Measurements from ENCODE around the gene RREB1.

Gene RREB1, protein sequence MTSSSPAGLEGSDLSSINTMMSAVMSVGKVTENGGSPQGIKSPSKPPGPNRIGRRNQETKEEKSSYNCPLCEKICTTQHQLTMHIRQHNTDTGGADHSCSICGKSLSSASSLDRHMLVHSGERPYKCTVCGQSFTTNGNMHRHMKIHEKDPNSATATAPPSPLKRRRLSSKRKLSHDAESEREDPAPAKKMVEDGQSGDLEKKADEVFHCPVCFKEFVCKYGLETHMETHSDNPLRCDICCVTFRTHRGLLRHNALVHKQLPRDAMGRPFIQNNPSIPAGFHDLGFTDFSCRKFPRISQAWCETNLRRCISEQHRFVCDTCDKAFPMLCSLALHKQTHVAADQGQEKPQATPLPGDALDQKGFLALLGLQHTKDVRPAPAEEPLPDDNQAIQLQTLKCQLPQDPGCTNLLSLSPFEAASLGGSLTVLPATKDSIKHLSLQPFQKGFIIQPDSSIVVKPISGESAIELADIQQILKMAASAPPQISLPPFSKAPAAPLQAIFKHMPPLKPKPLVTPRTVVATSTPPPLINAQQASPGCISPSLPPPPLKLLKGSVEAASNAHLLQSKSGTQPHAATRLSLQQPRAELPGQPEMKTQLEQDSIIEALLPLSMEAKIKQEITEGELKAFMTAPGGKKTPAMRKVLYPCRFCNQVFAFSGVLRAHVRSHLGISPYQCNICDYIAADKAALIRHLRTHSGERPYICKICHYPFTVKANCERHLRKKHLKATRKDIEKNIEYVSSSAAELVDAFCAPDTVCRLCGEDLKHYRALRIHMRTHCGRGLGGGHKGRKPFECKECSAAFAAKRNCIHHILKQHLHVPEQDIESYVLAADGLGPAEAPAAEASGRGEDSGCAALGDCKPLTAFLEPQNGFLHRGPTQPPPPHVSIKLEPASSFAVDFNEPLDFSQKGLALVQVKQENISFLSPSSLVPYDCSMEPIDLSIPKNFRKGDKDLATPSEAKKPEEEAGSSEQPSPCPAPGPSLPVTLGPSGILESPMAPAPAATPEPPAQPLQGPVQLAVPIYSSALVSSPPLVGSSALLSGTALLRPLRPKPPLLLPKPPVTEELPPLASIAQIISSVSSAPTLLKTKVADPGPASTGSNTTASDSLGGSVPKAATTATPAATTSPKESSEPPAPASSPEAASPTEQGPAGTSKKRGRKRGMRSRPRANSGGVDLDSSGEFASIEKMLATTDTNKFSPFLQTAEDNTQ (N-terminal part only)

GRCh38 chr6:7107578-7108195, at the start of gene RREB1:
Gene RREB1, plus strand, starts transcription at chr6:7107961. Its CDS starts 73,951 bp downstream, at chr6:7181912.
- peak within 1 kb of the TSS; percentile 85 for H3K4me3 ChIP-seq (ENCODE audit: control insufficient read depth, low read depth, low read length)
- no peak for TF ChIP-seq CTCF (IDR thresholded peaks at IDR 0.05; ENCODE audit: control insufficient read depth, insufficient read depth, low read depth, low read length, missing control alignments)
- no peak for DNase-seq (ENCODE audit: low read depth)

DNA sequence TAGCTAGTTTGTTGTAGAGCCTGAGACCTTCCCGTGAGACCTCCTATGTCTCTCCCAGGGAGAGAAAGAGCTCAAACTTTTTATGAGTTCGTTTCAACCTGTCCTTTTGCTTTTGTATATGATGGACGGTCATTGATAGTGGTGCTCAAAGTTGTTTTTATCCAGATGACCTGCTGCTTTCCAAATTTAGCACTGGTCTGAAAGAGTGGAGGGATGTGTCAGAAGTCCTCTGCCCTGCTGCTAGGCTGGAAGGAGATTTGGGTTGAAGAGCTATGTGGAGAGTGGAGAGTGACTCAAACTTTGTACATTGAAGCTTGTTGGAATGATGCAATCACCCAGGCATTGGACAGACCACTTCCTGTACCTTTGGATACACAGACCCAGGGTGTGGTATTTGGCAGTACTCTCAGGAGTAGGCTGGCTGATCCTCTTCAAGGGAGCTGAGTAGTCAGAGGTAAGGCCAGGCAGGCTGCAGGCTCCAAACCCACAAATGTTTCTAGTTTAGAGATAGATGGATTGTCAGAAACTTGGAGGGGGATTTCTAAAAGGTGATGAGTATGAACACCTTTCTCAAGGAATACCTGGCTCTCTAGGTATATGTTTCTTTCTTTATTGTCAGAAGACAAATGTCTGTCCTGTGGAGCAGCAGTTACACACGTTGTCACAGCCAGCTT, 49.4 kb upstream of the RREB1 start:
- no peak for TF ChIP-seq CTCF (IDR thresholded peaks at IDR 0.05; ENCODE audit: control insufficient read depth, insufficient read depth, low read depth, low read length, missing control alignments)
- no peak overlapping the region for H3K4me3 ChIP-seq (ENCODE audit: control insufficient read depth, low read depth, low read length)
- DNase-seq (ENCODE audit: low read depth): peak; percentile 92

GRCh38 chr6:7060769-7061516, 46.8 kb upstream of the RREB1 start:
- TF ChIP-seq CTCF (IDR thresholded peaks at IDR 0.05; ENCODE audit: control insufficient read depth, insufficient read depth, low read depth, low read length, missing control alignments): no peak
- DNase-seq (ENCODE audit: low read depth): no peak

DNA sequence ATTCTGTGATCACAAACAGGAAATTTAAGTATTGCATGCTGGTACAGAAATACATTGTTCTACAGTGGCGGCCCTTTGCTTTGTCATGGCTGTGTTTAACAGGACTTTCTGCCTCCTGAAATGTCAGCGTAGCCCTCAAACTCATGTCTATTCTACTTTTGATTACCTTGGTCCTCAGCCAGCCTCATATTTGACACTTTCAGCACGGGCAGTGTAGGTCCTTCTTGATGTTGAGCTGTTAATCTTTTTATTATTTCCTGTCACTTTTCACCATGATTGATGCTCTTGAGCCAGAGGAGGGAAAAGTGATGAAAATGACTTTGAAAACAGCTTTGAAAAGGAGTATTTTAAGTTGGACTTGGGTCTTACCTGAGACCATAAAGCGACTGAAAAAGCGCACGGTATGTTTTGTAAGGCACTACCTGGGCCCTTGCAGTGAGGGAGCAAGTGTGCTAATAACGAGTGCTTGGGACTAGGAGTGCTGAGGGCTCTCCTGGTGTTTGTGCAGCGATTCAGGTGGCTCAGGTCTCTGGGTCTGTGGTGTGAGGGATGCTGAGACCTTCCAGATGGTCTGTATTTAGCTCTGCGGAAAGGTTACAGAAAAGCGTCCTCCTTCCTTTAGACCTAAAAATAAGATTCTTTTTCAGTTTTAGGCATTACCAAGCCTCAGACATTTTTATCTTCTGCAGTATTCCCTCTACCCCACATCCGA, 45.2 kb upstream of the RREB1 start:
- H3K4me3 ChIP-seq (ENCODE audit: control insufficient read depth, low read depth, low read length): no peak overlapping the region
- TF ChIP-seq CTCF (IDR thresholded peaks at IDR 0.05; ENCODE audit: control insufficient read depth, insufficient read depth, low read depth, low read length, missing control alignments): no peak
- no peak for DNase-seq (ENCODE audit: low read depth)

More at GRCh38 chr6:7060769-7061516, 46.8 kb upstream of the RREB1 start:
- H3K4me3 ChIP-seq (ENCODE audit: control insufficient read depth, low read depth, low read length): no peak overlapping the region

DNA sequence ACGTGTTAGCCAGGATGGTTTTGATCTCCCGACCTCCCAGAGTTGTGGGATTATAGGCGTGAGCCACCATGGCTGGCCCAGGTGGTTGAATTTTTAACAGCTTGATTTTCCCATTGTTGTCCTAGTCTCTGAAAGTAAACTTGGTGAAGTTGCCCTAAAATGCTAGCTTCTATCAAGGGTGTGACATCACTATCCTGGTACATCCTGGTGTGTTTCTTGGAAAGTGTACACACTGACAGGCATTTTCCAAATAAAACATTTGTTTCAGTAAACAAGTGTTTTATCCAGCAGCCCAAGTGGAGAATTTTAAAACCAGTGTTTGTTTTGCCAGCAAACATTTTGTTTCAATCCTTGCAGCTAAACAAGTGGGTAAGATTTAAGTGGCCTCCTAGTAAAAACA, 40.5 kb upstream of the RREB1 start:
- DNase-seq (ENCODE audit: low read depth): no peak
- no peak for TF ChIP-seq CTCF (IDR thresholded peaks at IDR 0.05; ENCODE audit: control insufficient read depth, insufficient read depth, low read depth, low read length, missing control alignments)
- no peak overlapping the region for H3K4me3 ChIP-seq (ENCODE audit: control insufficient read depth, low read depth, low read length)

Measured in AG09309 (cell line).